ENCODE measurements around the gene FZR1.

FZR1 gene

DNA sequence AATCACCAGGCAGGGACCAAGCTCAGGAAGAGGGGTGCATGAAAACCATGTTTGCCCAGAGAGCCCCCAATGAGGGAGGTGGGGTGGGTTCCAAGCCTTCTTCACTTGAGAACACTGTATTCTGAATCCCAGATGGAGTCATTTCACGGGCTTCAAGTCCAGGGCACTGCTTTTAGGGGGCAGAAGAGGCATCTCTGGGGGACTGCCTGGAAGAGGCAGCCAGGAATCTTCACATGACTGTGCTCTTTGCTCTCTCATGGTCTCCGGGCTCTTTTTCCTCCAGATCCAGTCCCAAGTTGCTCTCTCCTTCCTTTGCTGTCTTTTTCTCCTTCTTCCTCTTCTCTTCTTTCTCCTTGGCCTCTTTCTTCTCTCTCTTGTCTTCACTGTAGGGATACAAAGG, 31.5 kb upstream of the FZR1 start:
- DNase-seq = no peak

DNA sequence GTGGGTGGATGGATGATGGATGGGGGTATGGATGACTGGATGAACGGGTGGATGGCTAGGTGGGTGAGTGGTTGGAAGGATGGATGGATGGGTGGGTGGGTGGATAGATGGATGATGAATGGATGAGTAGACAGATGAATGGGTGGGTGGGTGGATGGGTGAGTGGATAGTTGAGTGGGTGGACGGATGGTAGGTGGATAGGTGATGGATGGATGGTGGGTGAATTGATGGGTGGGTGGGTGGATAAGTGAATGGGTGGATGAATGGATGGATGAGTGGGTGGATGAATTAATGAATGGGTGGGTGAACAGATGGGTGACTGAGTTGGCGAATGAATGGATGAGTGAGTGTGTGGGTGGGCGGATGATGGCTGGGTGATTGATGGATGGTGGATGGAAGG, 30.7 kb upstream of the FZR1 start:
- no peak for DNase-seq

DNA sequence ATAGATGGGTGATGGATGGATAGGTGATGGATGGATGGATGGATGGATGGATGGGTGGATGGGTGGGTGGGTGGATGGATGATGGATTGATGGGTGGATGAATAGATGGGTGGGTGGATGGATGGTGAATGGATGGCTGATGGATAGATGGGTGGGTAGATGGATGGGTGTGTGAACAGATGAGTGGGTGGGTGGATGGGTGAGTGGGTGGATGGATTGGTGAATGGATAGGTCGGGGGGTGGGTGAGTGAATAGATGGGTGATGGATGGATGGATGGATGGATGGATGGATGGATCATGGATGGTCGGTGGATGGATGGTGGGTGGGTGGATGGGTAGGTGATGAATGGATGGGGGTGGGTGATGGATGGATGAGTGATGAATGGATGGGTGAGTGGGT, 29.3 kb upstream of the FZR1 start:
- DNase-seq = no peak

- DNase-seq = no peak
Measured at GRCh38 chr19:3477506-3477905, 28.6 kb upstream of the FZR1 start.

GRCh38 chr19:3477951-3478350, 28.2 kb upstream of the FZR1 start:
- DNase-seq = no peak

DNA sequence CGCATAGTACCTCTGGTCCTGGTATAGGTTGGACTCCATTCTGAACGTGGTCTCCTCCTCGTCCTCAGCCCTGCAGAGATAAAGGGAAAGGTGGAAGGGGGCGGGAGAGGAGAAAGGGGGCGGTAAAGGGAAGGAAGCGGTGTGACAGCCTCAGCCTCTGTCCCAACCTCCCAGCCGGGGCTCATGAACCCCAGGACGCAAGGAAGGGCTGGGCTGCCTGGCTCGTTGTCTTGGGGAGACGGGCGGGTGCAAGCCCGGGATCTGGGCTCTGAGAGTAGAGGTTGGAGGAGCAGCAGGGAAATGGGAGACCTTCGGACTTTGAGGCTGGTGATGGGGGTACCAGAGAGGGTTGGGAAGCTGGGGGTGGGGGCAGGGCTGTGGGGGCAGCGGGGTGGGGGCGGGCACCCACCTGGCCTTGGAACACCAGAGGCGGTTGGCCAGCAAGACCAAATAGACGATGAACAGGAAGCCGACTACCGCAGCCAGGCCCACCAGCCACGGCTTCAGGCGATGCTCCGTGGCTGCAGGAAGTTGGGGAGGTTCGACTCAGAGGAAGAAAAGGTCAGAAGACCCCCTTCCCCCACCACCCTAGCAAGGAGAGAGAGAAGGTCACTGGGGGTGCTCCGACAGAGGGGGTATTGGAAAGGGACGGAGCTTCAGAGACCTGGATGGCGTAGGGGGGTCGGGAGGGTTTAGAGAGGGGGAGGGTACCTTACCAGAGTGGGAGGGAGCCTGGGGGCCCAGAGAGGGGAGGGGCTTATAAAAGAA, 27.5 kb upstream of the FZR1 start:
- no peak for DNase-seq

DNA sequence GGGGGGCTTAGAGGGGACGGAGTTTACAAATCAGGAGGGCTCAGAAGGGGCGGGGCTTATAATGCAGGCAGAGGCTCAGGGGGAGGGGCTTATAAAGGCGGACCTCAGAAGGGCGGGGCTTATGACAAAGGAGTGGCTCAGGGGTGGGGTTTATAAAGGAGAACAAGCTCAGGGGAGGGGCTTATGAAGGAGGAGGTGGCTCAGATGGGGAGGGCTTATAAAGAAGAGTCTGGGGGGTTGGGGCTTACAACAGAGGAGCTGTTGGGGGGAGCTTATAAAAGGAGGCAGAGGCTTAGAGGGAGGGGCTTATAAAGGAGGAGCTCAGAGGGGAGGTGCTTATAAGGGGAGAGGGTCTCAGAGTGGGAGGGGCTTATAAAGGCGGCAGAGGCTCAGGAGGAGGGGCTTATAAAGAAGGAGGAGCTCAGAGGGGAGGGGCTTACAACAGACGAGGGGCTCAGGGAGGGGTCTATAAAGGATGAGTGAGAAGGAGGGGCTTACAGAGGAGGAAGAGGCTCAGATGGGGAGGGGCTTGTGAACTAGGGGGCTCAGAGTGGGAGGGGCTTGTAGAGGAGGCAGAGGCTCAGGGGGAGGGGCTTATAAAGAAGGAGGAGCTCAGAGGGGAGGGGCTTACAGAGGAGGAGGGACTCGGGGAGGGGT, 26.8 kb upstream of the FZR1 start:
- no peak for DNase-seq

DNA sequence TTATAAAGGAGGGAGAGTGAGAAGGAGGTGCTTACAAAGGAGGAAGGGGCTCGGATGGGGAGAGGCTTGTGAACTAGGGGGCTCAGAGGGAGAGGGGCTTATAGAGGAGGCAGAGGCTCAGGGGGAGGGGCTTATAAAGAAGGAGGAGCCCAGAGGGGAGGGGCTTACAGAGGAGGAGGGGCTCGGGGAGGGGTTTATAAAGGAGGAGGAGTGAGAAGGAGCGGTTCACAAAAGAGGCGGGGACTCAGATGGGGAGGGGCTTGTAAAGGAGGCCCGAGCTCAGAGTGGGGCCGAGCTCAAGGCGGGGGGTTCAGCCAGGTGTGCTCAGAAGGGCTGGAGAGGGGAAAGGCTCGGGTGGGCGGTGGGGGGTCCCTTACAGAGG, 26.3 kb upstream of the FZR1 start:
- no peak for DNase-seq

DNA sequence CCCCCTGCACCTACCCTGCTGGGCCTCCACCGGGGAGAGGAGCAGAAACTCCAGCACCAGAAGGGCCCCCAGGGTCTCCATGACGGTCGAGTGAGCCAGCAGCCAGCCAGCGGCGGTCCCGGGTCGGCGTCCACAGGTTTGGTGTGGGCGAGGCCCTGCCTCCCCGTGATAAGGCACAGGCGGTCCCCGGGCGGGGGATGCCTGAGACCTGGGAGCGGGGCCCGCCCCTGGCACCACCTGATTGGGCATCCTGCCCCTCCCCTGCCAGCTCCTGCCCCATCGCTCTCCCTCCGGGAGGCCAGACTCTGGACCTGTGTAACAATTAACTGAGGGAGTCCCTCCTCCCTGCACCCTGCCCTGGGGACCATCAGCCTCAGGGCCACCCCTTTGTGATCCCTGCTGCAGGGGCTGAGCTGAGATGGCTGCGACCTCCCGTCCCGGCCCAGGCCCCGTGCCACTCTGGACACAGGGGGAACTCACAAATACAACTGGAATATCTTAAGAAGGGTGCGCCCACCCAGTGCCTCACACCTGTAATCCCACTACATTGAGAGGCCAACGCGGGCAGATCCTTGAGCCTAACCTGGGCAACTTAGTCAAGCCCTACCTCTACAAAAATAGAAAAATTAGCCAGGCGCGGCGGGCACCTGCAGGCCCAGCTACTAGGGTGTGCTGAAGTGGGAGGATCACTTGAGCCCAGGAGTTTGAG, 25.6 kb upstream of the FZR1 start, which contains the start of gene SMIM24:
SMIM24 (minus strand) TSS at position 143 of the 709 bp plus-strand sequence; CDS start at position 81, 62 bp downstream.
- no peak for DNase-seq

DNA sequence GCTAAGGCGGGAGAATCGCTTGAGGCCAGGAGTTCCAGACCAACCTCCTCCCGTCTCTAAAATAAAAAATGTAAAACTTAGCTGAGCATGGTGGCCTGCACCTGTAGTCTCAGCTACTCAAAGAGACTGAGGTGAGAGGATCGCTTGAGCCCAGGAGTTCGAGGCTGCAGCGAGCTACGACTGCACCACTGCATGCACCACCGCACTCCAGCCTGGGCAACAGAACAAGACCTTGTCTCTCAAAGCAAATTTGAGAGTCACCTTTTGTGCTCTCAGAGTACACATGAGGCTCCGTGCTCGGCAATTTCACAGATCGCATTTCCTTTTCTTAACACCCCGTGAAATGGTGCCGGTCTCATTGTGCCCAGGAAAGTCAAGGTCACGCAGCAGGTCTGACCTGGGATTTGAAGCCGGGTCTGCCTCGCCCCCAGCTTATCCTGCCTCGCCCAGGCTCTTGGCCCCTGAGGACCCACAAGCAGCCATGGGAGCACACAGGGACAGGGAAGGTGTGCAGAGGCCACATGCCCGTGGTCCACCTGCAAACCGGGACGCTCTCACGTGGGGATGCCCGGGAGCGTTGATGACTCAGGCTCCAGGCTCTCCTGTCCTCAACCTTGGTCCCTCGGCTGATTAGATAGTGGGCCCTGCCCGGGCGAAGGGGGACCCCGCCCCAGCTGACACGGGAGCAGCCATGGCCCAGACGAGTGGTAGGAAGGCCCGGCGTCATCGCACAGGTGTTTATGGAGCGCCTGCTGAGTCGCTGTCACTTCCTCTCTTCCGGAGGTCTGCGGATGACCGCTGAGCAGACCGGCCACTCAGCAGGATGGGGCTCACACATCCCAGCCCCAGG, 24.6 kb upstream of the FZR1 start:
- DNase-seq = no peak

DNA sequence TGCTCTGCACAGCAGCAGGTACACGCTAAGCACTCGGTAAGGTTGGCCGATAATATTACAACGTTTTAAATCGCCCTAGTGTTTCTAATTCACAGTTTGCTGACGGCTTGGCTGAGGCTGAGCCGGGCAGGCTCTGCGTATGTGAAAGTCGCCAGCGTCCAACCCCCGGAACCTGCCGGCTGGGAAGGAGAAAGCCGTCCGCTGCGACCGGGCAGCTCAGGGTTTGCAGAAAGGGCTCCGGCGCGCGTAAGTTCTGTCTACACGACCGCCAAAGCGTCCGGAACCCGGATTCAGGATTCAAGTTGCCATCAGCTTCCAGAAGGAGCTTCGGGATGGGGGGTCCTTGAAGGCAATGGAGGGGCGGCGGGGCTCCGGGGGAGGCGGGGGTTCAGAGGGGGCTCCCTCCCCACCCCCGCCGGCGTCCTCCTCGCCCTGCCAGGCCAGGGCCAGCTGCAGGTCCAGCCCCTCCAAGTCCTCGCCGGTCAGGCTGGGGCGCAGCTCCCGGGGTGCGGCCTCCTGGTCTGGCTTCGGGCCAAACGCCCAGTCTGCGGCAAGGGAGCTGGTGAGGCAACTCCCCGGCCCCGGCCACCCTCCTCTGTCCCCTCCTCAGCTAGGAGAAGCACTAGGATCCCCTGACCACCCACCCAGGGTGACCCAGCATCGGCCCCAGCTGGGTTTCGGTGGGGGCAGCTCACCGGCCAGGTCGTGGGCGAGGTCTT, 23.4 kb upstream of the FZR1 start:
- no peak for DNase-seq

DNA sequence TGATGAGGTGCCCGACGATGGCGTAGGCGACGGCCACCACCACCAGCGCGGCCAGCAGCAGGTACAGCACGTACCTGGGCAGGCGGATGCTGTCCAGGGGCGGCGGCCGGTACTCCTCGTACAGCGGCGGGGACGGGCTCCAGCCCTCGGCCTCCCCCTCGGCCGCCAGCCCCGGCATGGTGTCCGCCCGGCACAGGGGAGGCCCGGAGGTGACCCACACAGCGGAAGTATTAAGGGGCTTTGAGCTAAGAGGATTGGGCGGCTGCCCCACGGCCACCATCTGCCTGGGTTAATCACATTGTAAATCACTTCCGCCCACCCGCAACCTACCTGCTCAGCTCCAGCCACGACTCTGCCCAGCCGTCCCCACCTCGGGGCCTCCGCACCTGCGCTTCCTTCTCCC, 22.9 kb upstream of the FZR1 start, which contains the start of gene SMIM44:
SMIM44 (minus strand) TSS at position 216 of the 403 bp plus-strand sequence; CDS start at position 178, 38 bp downstream.
- DNase-seq = no peak

- DNase-seq = no peak
Measured at GRCh38 chr19:3491396-3492119, 14.6 kb upstream of the FZR1 start.

DNA sequence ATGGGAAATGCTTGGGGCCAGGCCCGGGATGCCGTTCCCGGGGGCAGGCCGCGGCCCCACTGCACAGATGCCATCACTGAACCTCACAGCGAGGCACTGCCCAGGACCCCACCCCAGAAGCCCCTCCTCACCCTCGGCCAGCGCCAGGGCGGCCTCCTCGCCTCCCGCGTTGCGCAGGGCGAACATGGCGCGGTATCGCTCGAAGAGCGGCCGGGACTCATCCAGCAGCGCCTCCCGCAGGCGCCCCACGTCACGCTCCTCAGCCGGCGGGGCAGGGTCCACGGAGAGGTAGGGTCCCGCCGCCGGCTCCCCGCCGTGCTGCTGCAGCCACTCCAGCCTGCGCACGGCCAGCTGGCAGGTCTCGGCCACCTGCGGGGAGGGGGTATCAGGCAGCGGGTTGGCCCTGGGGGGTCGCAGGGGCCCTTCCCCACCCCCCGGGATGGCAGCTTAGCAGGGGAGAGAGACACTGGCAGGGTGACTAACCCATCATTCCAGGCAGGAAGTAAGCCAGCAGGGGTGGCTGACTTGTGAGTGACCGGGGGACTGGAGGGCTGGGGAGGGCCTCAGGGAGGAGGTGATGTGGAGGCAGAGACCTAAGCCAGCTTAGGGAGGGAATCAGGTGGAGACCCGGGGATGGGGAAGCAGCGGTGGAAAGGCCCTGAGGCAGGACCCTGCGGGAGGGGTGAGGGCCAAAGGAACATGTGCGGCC, 13.8 kb upstream of the FZR1 start:
- no peak for DNase-seq

DNA sequence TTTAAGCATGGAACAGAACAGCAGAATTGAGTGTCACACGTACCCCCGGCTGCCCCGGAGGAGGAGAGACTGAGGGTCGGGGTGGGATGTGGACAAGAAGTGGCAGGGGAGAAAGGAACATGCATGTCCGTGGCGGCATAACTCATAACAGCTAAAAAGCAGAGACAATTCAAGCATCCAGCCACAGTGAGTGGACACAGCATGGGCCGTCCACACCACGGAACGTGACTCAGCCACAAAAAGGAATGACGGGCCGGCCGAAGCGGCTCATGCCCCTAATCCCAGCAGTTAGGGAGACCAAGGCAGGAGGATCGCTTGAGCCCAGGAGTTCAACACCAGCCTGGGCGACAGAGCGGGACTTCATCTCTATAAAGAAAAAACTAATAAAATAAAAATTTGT, 13.2 kb upstream of the FZR1 start:
- no peak for DNase-seq

- DNase-seq = no peak
Measured at GRCh38 chr19:3493651-3494050, 12.5 kb upstream of the FZR1 start.

DNA sequence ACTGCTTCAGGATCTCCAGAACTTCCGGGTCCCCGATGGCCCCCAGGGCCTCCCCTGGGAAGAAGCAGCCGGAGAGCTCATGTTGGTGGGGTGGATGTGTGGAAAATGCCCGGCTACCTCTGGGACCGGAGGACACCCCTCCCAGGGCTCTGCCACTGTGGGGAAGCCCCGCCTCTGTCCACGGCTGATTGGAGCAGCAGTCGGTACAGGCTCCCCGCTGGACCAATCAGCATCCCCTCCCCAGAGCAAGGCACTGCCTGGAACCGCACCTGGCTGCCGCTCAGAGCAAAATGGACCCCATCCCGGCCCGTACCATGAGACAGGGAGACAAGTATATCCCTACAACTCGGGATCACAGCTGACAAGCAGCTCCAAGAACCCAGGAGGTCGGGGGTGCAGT, 12.1 kb upstream of the FZR1 start:
- no peak for DNase-seq

DNA sequence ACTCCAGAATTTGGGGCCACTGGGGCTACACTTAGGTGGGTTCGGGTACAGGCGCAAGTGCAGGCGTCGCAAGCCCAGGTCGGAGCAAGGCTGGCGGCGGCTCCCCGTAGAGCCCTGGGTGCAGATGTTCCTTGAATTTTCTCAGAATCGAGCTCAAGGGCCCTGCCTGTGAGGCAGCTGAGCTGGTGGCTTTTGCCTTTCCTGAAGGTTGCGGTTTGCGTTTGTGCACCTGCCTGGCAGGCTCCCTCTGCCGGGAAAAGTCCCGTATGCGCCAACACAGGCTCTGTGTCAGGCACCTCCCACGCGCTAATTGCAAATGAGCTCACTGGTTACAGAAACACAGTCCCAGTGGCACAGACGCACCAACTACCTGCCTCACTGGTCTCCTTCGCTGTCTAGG, 11.6 kb upstream of the FZR1 start:
- DNase-seq = peak; percentile 87

GRCh38 chr19:3496392-3497273, 9.5 kb upstream of the FZR1 start:
- no peak for DNase-seq
